GM19023 (cell line): Measurements from ENCODE around the gene EPB41L4A.
"Not testable (repeated sequence)": the region's sequence is repeated elsewhere in the genome, so short reads cannot be mapped to it uniquely, and the experiment has no call there.

Experiments
- ATAC-seq: cut with Tn5 transposase; IDR thresholded peaks from one replicate; pipeline ENCODE4 v1.9.1; 2021; ENCODE audit warnings: mild to moderate bottlenecking, moderate library complexity; ENCODE audit not compliant: unreplicated experiment

EPB41L4A gene

DNA sequence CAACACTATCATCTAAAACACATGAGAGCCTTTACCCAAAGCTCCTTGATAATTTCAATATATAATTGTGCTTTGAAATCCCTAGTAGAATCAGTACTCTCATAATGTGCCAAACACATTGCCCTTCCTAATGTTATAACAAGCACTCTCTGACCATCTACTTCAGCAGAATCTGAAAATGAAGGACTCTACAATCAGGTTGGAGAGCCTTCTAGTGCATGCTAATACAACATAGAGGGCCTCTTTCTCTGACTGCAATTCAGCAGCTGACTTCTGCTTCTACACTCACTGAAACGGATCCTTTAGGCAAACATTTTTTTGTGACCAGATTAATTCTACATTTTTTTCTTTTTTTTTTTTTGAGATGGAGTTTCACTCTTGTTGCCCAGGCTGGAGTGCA is 155.6 kb downstream of the EPB41L4A start:
- no peak for ATAC-seq

DNA sequence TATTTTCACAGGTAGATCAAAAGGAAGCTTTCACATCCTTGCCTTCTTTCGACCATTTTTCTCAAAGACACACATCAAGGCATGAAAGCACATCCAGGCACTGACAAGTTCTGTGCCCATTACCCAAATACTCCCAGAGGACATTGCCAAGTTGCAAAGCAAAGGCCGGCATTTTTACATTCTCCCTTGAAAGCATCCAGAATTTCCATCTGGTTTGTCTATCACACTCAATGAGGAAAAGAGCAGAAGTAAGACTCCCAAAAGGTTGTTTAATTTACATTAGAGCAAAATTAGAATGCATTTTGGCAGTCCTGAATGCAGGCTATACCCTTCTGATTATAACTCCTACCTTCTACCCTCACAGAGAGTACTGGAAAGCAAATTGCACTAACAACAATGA is 160.5 kb downstream of the EPB41L4A start:
- no peak for ATAC-seq

DNA sequence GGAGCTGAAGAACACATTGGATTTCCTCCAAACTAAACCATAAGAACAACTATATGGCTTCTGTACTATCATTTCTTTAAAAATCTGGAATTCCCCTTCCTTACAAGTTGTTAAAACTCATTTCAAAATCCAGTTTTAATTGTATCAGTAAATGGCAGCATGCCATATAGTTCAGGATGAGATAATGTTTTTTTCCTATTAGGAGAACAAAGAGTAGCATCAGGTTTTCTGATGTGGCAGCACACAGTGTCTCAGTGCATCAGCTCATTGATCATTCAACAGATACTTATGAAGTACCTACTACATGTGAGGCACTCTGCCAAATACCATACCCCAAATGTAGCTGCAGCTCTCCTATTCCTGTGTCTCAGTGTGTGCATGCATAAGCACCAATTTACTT is 161.1 kb downstream of the EPB41L4A start:
- no peak for ATAC-seq

DNA sequence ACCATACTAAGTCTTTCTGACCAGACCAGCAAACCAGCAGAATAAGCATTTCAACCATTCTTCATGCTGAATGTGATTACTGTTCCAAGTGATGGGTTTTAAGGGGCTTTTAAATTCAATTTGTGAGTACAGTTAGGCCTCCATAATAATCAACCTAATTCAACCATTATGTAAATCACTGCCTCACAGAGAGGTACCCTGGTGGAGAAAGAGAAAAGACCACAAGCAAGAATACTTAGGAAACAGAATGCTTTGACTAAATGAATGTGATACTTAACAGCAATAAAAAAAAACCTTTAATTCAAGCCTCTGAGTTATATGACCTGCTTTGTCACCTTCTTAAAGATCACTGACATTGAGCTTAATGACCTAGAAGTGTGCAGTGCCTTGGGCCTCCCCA is 162.1 kb downstream of the EPB41L4A start:
- ATAC-seq, result no peak

DNA sequence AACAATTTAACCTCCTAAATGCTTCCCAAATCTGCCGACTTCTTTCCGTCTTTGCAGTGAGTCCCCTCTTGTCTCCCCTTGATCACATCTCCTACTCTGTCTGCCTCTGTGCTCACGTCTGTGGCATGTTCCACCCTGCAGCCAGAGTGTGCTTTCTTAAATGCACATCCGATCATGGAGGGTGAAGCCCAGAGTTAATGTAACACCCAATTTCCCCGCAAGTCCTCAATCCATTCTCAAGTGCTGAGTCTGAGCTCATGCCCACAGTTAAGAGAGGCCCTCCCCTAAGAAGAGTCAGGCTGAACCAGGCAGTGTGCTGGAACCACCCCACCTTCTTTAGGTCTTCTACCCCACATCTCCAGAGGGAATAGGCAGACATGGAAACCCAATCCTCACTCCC is 164.8 kb downstream of the EPB41L4A start:
- no peak for ATAC-seq

DNA sequence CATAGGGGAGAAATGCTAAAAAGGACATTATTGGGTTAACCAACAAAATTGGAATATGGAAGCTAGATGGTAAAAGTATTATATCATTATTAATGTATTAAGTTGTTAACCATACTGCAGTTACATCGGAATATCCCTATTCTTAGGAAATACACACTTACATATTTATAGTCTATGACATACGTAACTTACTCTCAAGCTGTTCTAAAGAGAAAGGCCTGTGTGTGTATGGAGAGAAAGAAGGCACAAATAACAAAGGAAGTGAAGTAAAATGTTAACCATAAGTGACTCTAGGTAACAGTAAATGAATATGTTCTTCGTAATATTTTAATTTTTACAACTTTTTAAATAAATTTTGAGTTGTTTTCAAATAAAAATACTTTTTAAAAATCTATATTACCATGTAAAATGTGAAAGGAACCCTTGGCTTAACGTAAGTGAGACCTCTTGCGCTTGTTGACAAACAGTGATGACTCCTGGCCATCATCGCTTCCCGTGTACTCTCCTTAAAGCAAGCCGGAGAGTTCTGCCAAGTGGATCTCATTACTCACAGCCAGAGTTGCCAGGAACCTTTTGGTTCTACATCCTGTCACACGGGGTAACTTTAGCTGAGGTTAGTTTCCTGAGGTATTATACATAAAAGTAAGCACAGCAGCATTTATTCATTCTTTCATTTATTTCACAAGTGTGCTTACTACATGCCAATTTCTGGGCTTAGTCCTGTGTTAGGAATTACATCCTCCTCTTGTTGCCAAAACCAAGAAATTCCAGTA is 165.4 kb downstream of the EPB41L4A start:
- ATAC-seq, result no peak

DNA sequence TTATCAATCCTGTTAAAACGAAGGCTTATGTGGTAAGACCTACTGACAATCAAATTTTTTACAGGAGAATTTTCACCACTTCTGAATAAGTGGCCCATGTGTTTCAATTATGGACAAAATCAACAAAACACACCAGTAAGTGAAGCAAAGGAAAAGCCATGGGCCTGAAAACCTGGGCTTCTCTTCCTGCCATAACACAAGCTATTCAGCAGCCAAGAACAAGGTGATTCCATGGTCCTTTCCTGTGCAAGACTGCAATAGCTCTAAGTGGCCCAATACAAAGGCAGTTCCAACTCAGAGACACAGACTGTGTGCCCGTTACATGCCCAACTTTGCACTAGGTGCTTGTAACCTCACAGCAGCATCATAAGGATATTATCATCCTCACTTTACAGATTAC is 168.5 kb downstream of the EPB41L4A start:
- ATAC-seq, result no peak

DNA sequence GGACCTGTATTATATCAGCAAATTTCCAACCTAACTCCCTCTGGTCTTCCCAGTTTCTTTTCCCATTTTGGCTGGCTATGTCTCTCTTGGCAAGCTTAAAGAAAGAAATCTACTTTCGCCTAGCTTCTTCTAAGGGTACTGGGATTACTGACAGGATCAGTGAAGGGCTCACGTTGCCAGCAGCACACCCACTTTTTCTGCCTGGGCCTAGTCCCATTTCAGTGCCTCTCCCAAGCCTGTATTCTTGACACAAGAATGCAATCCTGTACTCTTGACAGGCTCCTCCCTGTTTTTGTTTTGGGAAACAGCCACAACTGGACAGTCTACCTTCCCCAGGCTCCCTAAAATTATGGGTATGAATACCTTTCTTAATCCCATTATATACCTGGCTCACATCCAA is 170.5 kb downstream of the EPB41L4A start:
- no peak for ATAC-seq

DNA sequence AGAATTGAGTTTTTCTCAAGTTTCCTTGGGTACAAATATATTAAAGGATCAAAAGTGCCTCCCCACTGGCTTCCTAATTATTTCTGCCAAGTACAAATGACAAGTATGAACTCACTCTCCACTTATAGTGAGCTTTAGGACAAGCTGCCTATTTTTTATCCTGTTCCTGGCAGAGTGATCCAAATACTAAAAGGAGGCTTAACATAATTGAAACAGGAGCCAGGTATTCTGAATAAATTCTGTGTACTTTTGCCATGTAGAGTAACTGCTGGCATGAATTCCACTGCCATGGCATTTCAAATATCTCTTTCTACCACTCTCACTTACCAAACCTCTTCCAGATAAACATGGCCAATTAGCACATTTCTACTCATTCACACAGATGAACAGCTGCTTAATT is 171.1 kb downstream of the EPB41L4A start:
- no peak for ATAC-seq

DNA sequence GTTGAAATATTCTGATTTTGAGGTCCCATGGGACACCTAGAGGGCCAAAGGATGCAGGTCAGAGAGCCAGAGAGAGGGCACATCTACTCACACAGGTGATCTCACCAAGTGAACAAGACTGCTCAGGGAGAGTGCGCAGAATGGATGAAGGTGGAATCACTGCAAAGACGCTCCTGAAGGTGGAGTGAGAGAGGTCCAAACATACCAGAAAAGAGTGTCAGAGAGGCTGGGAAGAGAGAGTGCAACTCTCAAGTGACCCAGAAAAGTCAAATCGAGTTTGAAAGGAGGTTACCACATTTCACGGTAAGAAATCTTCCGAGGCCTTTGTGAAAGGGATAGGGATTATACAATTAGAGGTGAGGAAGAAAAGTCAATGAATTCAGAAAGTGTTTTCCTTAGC is 173.4 kb downstream of the EPB41L4A start:
- no peak for ATAC-seq

DNA sequence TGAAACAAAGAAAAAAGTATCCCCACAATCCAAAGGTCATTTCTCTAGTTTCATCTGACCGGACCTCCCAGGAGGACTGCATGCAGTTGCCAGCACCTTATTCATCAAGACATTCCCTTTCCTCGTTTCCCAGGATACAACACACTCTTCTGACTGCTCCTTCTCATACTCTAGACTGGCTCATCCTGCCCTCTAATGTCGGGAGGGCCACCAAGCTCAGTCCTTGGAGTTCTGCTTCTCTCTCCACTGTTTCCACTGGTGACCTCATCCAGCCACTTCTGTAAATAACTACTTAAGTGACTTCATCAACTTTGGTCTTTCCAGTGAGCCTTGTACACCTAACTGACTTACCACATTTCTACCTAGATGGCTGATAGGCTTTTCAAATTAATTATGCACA is 179.1 kb downstream of the EPB41L4A start:
- ATAC-seq, result no peak

DNA sequence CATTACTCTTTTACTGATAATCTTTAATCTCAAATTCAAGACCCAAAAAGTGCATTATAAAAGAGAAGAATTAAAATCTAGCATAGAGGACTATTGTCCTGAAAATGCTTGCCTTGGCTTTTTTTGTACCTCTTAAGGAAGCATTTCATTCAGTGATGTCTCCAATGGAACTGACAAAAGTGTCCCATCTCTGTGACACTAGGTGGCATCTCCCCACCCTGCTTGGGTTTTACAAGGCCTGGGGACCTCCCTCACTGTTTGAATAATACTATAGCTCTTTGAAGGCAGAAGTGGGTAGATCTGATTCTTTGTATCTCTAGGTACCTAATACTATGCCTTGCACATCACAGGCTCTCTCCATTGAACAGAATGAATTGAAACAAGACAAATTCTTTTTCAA is 180.6 kb downstream of the EPB41L4A start:
- ATAC-seq, result no peak

DNA sequence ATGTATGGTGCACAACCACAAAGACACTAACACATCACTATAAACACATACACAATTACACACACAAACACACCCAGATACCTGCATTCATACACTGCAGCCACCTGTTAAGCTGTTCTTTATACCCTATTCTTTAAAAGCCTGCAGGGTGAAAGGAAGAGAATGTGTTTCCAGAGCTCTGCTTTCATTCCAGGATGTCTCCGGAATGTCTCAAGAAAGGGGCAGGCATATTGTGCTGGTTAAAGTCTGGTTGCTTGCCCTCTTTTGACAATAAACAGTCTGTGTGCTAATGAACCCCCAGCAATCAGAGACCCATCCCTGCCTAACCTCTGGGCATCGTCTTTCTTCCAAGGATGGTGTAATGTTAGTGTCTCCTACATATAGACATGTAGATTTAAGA is 181.6 kb downstream of the EPB41L4A start:
- ATAC-seq, result no peak

DNA sequence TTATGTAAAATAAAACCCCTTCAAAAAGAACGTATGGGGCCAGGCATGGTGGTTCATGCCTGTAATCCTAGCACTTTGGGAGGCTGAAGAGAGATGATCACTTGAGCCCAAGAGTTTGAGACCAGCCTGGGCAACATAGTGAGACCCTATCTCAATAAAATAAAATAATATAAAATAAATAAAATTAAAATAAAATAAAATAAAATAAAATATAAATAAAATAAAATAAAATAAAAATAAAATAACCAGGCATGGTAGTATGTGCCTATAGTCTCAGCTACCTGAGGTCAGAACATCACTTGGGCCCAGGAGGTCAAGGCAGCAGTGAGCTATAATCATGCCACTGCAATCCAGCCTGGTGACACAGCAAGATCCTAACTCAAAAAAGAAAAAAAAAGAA is 185.1 kb downstream of the EPB41L4A start:
- ATAC-seq, result no peak

DNA sequence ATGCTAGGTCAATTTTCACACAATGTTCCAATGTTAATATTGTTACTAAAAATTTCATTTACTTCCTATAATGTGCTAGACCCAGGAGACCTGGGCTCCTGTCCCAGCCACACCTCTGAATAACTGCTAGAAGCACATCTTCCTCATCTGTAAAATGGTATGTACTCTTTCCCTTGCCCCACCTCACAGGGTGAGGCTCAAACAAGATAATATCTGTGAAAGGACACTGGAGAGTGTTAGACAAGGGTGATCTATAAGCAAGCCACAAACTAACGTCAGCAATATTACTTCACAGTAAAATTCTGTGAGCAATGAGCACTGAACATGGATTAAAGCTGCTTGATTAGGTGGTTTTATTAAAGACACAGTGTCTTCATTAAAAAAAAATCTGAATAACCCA is 186.4 kb downstream of the EPB41L4A start:
- ATAC-seq, result no peak

DNA sequence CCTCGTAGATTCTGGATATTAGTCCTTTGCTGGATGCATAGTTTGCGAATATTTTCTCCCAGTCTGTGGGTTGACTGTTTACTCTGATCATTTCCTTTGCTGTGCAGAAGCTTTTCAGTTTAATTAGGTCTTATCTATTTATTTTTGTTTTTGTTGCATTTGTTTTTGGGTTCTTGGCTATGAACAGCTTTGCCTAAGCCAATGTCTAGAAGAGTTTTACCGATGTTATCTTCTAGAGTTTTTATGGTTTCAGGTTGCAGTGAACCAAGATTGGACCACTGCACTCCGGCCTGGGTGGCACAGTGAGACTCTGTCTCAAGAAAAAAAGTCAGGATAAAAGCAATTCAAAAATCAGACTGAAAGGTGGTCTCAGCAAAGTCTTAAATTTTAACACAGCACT is 188.5 kb downstream of the EPB41L4A start:
- ATAC-seq, result no peak

DNA sequence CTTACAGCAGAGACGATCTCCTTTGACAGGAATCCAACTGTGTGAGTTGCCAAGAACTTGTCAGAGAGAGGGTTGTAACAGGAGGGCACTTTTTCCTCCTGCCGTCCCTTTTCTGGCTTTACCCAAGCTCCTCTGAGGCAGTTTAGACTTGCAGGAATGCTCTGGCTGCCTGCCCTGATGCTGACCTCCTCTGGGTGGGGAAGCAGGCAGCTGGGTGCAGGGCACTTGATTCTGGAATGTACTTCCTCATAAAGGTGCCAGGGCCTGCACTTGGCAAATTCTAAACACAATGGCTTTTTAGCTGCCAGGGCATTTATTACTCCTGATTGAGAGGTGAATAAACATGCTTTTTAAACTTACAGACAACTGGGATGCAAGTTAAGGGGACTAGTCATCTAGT is 190.4 kb downstream of the EPB41L4A start:
- no peak for ATAC-seq

DNA sequence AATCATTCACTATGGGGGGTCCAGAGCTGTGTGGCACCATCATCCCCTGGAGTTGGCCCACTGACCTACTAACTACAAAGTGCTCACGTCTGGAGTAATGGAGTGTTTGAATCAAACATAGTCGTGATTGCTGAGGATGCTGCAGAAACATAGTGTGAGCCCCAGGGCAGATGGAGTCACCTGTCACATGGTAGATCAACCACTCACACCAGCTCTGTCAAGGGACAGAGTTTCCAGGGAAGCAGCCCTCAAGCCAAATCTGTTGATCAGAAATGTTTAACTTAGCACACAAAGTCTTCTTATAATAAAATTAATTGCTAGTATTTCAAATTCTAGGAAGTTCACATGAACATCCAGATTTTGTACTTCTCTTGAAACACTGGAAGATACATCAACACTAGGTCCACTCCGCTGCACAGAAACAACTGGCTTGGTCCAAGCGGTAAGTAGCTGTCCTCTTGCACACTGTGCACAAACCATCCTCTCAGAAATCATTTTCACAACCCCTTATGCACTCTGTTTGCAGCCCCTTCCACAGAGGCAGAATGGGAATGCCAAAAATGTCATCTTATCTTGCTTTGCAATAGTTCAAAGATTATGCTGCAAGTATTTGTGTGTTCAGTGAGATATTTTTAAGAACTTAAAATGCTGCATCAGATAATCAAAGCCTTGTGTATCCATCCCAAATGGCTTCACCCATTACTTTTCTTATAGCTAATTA is 191.0 kb downstream of the EPB41L4A start:
- ATAC-seq, result no peak

DNA sequence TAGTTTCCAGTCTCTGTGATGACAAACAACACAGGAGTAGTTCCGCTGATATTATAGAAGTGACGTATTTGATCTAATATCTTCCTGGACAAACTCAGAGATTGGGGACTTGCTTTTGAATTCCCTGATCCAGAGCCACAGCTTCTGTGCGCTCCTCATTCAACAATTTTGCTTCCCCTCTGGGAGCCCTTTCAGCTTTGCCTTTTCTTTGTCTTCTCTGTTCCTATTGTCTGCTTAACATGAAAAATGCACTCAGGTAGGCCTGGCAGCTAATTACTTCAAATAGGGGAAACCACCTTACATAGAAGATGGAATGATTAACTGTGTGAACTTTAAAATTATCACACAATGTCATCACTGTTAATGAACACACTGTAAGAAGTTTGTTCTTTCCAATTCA is 192.9 kb downstream of the EPB41L4A start:
- no peak for ATAC-seq

DNA sequence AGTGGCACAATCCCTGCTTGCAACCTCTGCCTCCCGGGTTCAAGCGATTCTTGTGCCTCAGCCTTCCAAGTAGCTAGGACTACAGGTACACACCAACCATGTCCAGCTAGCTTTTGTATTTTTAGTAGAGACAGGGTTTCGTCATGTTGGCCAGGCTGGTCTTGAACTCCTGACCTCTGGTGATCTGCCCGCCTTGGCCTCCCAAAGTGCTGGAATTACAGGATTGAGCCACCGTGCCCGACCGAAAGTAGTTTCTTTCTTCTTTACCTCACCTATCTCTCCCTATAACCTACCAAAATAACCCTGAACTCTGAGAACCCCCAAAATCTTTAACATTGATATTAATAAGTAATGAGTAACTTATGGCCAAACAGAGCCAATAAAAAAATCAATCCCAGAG is 196.1 kb downstream of the EPB41L4A start:
- not testable (repeated sequence) for ATAC-seq

DNA sequence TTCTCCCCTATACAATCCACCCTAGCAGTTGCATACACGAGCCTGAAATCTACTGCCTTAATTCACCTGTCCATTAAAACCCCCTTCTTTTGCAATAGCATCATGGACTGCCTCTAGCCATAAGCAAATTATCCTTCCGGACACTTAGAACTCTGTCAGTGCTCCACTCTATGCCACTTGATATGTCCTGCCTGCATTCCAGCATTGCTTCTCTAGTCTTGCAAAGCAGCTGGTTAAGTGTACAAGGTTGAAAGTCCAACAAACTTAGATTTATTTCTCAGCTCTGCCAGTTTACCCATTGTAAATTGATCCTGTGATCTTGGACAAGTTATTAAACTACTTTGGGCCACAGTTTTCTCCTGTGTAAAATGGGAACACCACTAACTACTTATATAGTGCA is 197.9 kb downstream of the EPB41L4A start:
- no peak for ATAC-seq

DNA sequence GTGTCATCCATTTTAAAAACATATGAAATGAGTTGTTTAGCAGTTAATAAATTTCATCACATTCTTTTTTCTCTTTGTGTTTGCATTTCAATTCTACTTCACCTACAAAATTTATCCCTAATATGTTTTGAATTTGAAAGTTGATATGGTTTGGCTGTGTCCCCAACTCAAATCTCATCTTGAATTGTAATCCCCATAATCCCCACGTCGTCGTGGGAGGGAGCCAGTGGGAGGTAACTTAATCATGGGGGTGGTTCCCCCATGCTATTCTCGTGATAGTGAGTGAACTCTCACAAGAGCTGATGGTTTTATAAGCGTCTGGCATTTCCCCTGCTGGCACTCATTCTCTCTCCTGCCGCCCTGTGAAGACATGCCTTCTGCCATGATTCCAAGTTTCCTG is 200.1 kb downstream of the EPB41L4A start:
- no peak for ATAC-seq
